IMR-90 (cell line): ENCODE data around the gene FBLN1. TPM values are rescaled to one million over a fixed set of nuclear protein-coding genes. Genes with fewer than 3 reads are reported as not detected.

Experiments used
- ATAC-seq: fragments of 200-7000 bp; cut with Tn5 transposase; 2 replicates; pipeline ENCODE4 v1.9.1; 2020; ENCODE audit warnings: low read depth, mild to moderate bottlenecking, moderate library complexity
- BruUV-seq: library from RNA; stranded (reverse); fragments of 400-500 nt; replicated peaks from 2 replicates; lab custom pipeline; 2021; lab: Mats Ljungman, UMichigan
- CTCF ChIA-PET: fragments of 300-600 bp; formaldehyde crosslinking; extraction: SDS; loops from one replicate; lab custom pipeline; 2021; ENCODE audit warnings: antibody characterized with exemption; lab: Yijun Ruan, JAX
- POLR2A ChIA-PET: fragments of 300-600 bp; sonication (Branson Sonifier 250); formaldehyde crosslinking; loops from one replicate; lab custom pipeline; 2022; ENCODE audit warnings: antibody characterized with exemption; ENCODE audit not compliant: unreplicated experiment; lab: Charles Lee
- DNase-seq: peaks from one replicate; pipeline ENCODE4 v3.0.0; 2013
- H2AFZ ChIP-seq: replicated peaks from 2 replicates; pipeline ENCODE3; 2013; ENCODE audit warnings: low read length, mild to moderate bottlenecking; ENCODE audit not compliant: poor library complexity
- H2AK5ac ChIP-seq: 2 replicates; pipeline ENCODE4 v1.6.1; 2013; ENCODE audit warnings: low read depth, low read length, inconsistent platforms
- H2AK9ac ChIP-seq: replicated peaks from 2 replicates; pipeline ENCODE3; 2013; ENCODE audit warnings: mild to moderate bottlenecking, low read depth, low read length, moderate library complexity; ENCODE audit not compliant: poor library complexity
- H2BK120ac ChIP-seq: 2 replicates; pipeline ENCODE4 v1.6.1; 2013; ENCODE audit warnings: low read depth, low read length, inconsistent platforms
- H2BK15ac ChIP-seq: 3 replicates; pipeline ENCODE4 v1.6.1; 2013; ENCODE audit warnings: low read depth, low read length, inconsistent platforms
- H2BK20ac ChIP-seq: 2 replicates; pipeline ENCODE4 v1.6.1; 2013; ENCODE audit warnings: low read depth, mild to moderate bottlenecking, inconsistent platforms, low read length, moderate library complexity
- H2BK5ac ChIP-seq: 2 replicates; pipeline ENCODE4 v1.6.1; 2013; ENCODE audit warnings: mild to moderate bottlenecking, low read depth, low read length, inconsistent platforms; ENCODE audit not compliant: poor library complexity, severe bottlenecking
- H3K14ac ChIP-seq: replicated peaks from 2 replicates; pipeline ENCODE4 v1.6.1; 2013; ENCODE audit warnings: low read depth, low read length, inconsistent platforms
- H3K18ac ChIP-seq: 2 replicates; pipeline ENCODE4 v1.6.1; 2013; ENCODE audit warnings: low read depth, low read length, control low read depth
- H3K23ac ChIP-seq: 2 replicates; pipeline ENCODE4 v1.6.1; 2013; ENCODE audit warnings: low read depth, low read length, inconsistent platforms
- H3K27ac ChIP-seq: 2 replicates; pipeline ENCODE4 v1.5.1; 2013; ENCODE audit warnings: mild to moderate bottlenecking, control low read depth, low read length; ENCODE audit not compliant: insufficient read depth
- H3K27me3 ChIP-seq: 2 replicates; pipeline ENCODE4 v1.6.1; 2013; ENCODE audit warnings: low read length; ENCODE audit not compliant: control insufficient read depth, insufficient read depth
- H3K36me3 ChIP-seq: 2 replicates; pipeline ENCODE4 v1.6.1; 2013; ENCODE audit warnings: low read length, mixed read lengths; ENCODE audit not compliant: control insufficient read depth, insufficient read depth
- H3K4ac ChIP-seq: 2 replicates; pipeline ENCODE4 v1.6.1; 2013; ENCODE audit warnings: low read depth, low read length, inconsistent platforms
- H3K4me1 ChIP-seq: 2 replicates; pipeline ENCODE4 v1.6.1; 2013; ENCODE audit warnings: low read length, mixed read lengths; ENCODE audit not compliant: control insufficient read depth, insufficient read depth
- H3K4me2 ChIP-seq: 2 replicates; pipeline ENCODE4 v1.6.1; 2013; ENCODE audit warnings: low read depth, mild to moderate bottlenecking, control low read depth, low read length, moderate library complexity
- H3K4me3 ChIP-seq: 2 replicates; pipeline ENCODE4 v1.5.1; 2013; ENCODE audit warnings: low read depth, mild to moderate bottlenecking, control low read depth, low read length, moderate library complexity; ENCODE audit not compliant: insufficient read depth
- H3K56ac ChIP-seq: 2 replicates; pipeline ENCODE4 v1.6.1; 2013; ENCODE audit warnings: low read length, inconsistent platforms; ENCODE audit not compliant: insufficient read depth; ENCODE audit errors: extremely low read depth
- H3K79me1 ChIP-seq, 2 experiments: 2 replicates each; pipeline ENCODE4 v1.6.1; 2013; ENCODE audit warnings: low read length in 2 of 2, inconsistent platforms in 1 of 2, low read depth in 1 of 2
- H3K9ac ChIP-seq: 2 replicates; pipeline ENCODE4 v1.6.1; 2013; ENCODE audit warnings: low read depth, low read length, control low read depth
- H3K9me1 ChIP-seq: 2 replicates; pipeline ENCODE4 v1.6.1; 2013; ENCODE audit warnings: low read length, inconsistent platforms; ENCODE audit not compliant: insufficient read depth
- H3K9me3 ChIP-seq: 2 replicates; pipeline ENCODE4 v1.6.1; 2013; ENCODE audit warnings: low read length; ENCODE audit not compliant: control insufficient read depth, insufficient read depth
- H4K20me1 ChIP-seq: 2 replicates; pipeline ENCODE4 v1.6.1; 2013; ENCODE audit warnings: low read length, inconsistent platforms; ENCODE audit not compliant: insufficient read depth
- H4K5ac ChIP-seq: 2 replicates; pipeline ENCODE4 v1.6.1; 2013; ENCODE audit warnings: mild to moderate bottlenecking, low read depth, low read length, control low read depth
- H4K8ac ChIP-seq, 2 experiments: 2 replicates each; pipeline ENCODE4 v1.6.1; 2013; ENCODE audit warnings: low read depth in 2 of 2, low read length in 2 of 2, control low read depth in 1 of 2, inconsistent platforms in 1 of 2
- H4K91ac ChIP-seq: 2 replicates; pipeline ENCODE4 v1.6.1; 2013; ENCODE audit warnings: low read depth, low read length, inconsistent platforms; ENCODE audit not compliant: insufficient read depth
- BHLHE40 ChIP-seq: fragments of 150-350 bp; IDR thresholded peaks from 2 replicates; pipeline ENCODE4 v1.6.1; 2016; ENCODE audit warnings: mild to moderate bottlenecking, low read depth, low read length
- CEBPB ChIP-seq: IDR thresholded peaks from 2 replicates; pipeline ENCODE4 v1.6.1; 2012; ENCODE audit warnings: low read depth, low read length, improper control_type of control experiment
- CHD1 ChIP-seq: IDR thresholded peaks from 2 replicates; pipeline ENCODE4 v1.6.1; 2012; ENCODE audit warnings: low read depth, low read length, improper control_type of control experiment
- FOS ChIP-seq: fragments of 150-350 bp; IDR thresholded peaks from 2 replicates; pipeline ENCODE4 v1.6.1; 2016; ENCODE audit warnings: low read depth, low read length
- MAFK ChIP-seq: IDR thresholded peaks from 2 replicates; pipeline ENCODE4 v1.6.1; 2012; ENCODE audit warnings: low read depth, low read length, improper control_type of control experiment
- MAZ ChIP-seq: IDR thresholded peaks from 2 replicates; pipeline ENCODE4 v1.6.1; 2012; ENCODE audit warnings: low read depth, mild to moderate bottlenecking, low read length, improper control_type of control experiment, moderate library complexity, borderline replicate concordance
- NFE2L2 ChIP-seq: fragments of 150-350 bp; IDR thresholded peaks from 2 replicates; pipeline ENCODE4 v1.6.1; 2016; ENCODE audit warnings: low read depth, mild to moderate bottlenecking, low read length
- POLR2A ChIP-seq: IDR thresholded peaks from 2 replicates; pipeline ENCODE4 v1.6.1; 2012; ENCODE audit warnings: mild to moderate bottlenecking, low read depth, low read length
- RAD21 ChIP-seq: IDR thresholded peaks from 2 replicates; pipeline ENCODE4 v1.6.1; 2012; ENCODE audit warnings: low read length, improper control_type of control experiment
- RCOR1 ChIP-seq: IDR thresholded peaks from 2 replicates; pipeline ENCODE4 v1.6.1; 2012; ENCODE audit warnings: mild to moderate bottlenecking, low read length, improper control_type of control experiment; ENCODE audit not compliant: insufficient replicate concordance
- RFX5 ChIP-seq: IDR thresholded peaks from 2 replicates; pipeline ENCODE4 v1.8.0; 2012; ENCODE audit warnings: low read depth, mild to moderate bottlenecking, low read length, moderate library complexity
- USF2 ChIP-seq: fragments of 150-350 bp; IDR thresholded peaks from 2 replicates; pipeline ENCODE4 v1.6.1; 2017; ENCODE audit warnings: mild to moderate bottlenecking, antibody characterized with exemption, low read length, low read depth
- WGBS, 2 experiments: methylation state at CpG; one replicate each; pipeline versions ENCODE4 v1.1.5 to v1.1.7; 2013; ENCODE audit warnings: missing lambda C conversion rate in 2 of 2; ENCODE audit not compliant: insufficient read length in 1 of 2; ENCODE audit errors: extremely low coverage in 2 of 2; 5-methylcytosine and 5-hydroxymethylcytosine counted together
- dilution Hi-C: fragments of 300-500 bp; cut with HindIII; formaldehyde crosslinking; loops from one replicate; pipeline ENCODE4 v1.14.3; 2018; ENCODE audit warnings: low sequenced_read_pairs; ENCODE audit not compliant: unreplicated experiment
- in situ Hi-C: fragments of 300-500 bp; cut with MboI; formaldehyde crosslinking; loops from 3 replicates; pipeline ENCODE4 v1.14.3; 2019; ENCODE audit warnings: low sequenced_read_pairs, inconsistent platforms, mixed read lengths
- intact Hi-C: fragments of 100-400 bp; cut with micrococcal nuclease; formaldehyde crosslinking; loops from 2 replicates; pipeline ENCODE4 v1.10.0; 2022
- polyA plus RNA-seq, 3 experiments: library from polyadenylated mRNA; depleted of rRNA; stranded (reverse); fragments of >200 nt; gene quantifications; 2 replicates each; pipeline ENCODE4 v1.2.3, GENCODE V29; 2012; ENCODE audit warnings: low replicate concordance in 1 of 3
- total RNA-seq: library from RNA; depleted of rRNA; stranded (reverse); fragments of >200 nt; gene quantifications from 2 replicates; pipeline ENCODE4 v1.2.3, GENCODE V29; 2012
- TF ChIP-seq, protein P1 (sequence below): conservative IDR thresholded peaks from 2 replicates; pipeline ENCODE4 v1.5.1; 2012; ENCODE audit warnings: mild to moderate bottlenecking, low read depth, low read length, improper control_type of control experiment
- TF ChIP-seq, protein P2 (sequence below): fragments of 150-350 bp; IDR thresholded peaks from 2 replicates; pipeline ENCODE4 v1.6.1; 2016; ENCODE audit warnings: low read depth, mild to moderate bottlenecking, low read length, moderate library complexity, borderline replicate concordance

FBLN1 gene
- total and polyA plus RNA-seq, 2 of the 4 experiments (the other 2 are of a cell fraction) = 11.3 to 87.9 TPM

DNA sequence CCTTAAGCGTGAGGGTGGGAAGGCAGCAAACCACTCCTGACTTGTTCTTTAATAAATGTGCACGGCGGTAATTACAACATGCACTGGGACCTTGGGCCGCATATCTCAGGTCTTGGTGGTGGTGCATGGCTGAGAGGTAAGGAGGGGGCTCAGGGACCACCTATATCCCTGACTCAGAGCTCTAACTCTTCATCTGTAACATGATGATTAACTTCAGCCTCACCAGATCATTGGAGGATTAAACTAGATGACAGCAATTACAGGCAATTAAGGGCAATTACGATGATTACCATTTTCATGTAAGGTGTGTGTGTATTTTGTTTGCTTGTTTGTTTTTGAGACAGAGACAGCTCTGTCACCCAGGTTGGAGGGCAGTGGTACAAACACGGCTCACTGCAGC, 45.0 kb downstream of the FBLN1 start:
- Histone ChIP-seq H2BK5ac (no peak overlapping the region), H3K79me1 (peaks cover 0 to 21% of the 10 kb centered on the region in 2 experiments; a peak in 2 of 4 replicates), H3K56ac (no peak overlapping the region), H3K18ac (no peak overlapping the region), H3K23ac (no peak overlapping the region), H4K8ac (no peak overlapping the region), H3K9me3 (no peaks in the 10 kb centered on the region), H3K27me3 (no peaks in the 10 kb centered on the region), H2AK9ac (no peak overlapping the region), H3K4me1 (peaks cover 39% of the 10 kb centered on the region), H2BK120ac (no peak overlapping the region), H2BK20ac (no peak overlapping the region), H3K14ac (no peak overlapping the region), H4K20me1 (peaks cover under 1% of the 10 kb centered on the region), H3K4me2 (no peak overlapping the region), H2AK5ac (peak overlapping the region; percentile 87; the same call in 1 of the 2 replicates), H3K36me3 (peaks cover 79% of the 10 kb centered on the region; the same call in 1 of the 2 replicates), H3K27ac (no peak overlapping the region; the same call in 1 of the 2 replicates), H4K91ac (no peak overlapping the region), H2BK15ac (no peak overlapping the region), H2AFZ (no peak overlapping the region), H3K9ac (no peak overlapping the region), H3K9me1 (peaks cover 29% of the 10 kb centered on the region), H4K5ac (no peak overlapping the region), H3K4me3 (no peak overlapping the region), H3K4ac (no peak overlapping the region)
- dilution Hi-C loops = no loop called here
- CTCF ChIA-PET = interaction anchor here (0.6 kb wide), 1 partner anchor 184 kb away, joined by 4 read pairs; no protein-coding TSS in a partner anchor
- no peak for TF ChIP-seq RCOR1
- no peak for TF ChIP-seq CEBPB
- no peak for TF ChIP-seq FOS
- TF ChIP-seq USF2 = no peak
- no peak for TF ChIP-seq CHD1
- TF ChIP-seq, protein P1, sequence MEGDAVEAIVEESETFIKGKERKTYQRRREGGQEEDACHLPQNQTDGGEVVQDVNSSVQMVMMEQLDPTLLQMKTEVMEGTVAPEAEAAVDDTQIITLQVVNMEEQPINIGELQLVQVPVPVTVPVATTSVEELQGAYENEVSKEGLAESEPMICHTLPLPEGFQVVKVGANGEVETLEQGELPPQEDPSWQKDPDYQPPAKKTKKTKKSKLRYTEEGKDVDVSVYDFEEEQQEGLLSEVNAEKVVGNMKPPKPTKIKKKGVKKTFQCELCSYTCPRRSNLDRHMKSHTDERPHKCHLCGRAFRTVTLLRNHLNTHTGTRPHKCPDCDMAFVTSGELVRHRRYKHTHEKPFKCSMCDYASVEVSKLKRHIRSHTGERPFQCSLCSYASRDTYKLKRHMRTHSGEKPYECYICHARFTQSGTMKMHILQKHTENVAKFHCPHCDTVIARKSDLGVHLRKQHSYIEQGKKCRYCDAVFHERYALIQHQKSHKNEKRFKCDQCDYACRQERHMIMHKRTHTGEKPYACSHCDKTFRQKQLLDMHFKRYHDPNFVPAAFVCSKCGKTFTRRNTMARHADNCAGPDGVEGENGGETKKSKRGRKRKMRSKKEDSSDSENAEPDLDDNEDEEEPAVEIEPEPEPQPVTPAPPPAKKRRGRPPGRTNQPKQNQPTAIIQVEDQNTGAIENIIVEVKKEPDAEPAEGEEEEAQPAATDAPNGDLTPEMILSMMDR = no peak
- TF ChIP-seq POLR2A = no peak
- TF ChIP-seq MAZ = no peak
- no peak for TF ChIP-seq BHLHE40
- TF ChIP-seq RFX5 = no peak
- TF ChIP-seq, protein P2, sequence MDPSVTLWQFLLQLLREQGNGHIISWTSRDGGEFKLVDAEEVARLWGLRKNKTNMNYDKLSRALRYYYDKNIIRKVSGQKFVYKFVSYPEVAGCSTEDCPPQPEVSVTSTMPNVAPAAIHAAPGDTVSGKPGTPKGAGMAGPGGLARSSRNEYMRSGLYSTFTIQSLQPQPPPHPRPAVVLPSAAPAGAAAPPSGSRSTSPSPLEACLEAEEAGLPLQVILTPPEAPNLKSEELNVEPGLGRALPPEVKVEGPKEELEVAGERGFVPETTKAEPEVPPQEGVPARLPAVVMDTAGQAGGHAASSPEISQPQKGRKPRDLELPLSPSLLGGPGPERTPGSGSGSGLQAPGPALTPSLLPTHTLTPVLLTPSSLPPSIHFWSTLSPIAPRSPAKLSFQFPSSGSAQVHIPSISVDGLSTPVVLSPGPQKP = no peak
- TF ChIP-seq RAD21 = no peak
- TF ChIP-seq MAFK = no peak
- TF ChIP-seq NFE2L2 = no peak
- no peak for DNase-seq
- no CpG with 5 or more reads among the region's 6 CpGs for WGBS, 2 experiments
- POLR2A ChIA-PET = no interaction called here
- ATAC-seq = no peak
- no TSS peak for BruUV-seq
- intact Hi-C loops = no loop called here
- in situ Hi-C loops = no loop called here
